ENCODE data around the gene FCAMR.

FCAMR gene

GRCh38 chr1:206955476-206956451 is 14.5 kb downstream of the FCAMR start:
- POLR2A ChIA-PET (ENCODE audit: low non-redundant PET) = no interaction called here
- no peak for DNase-seq (ENCODE audit: low spot score)
- no peak for TF ChIP-seq CTCF (conservative IDR thresholded peaks at IDR 0.05; ENCODE audit: low read depth)

GRCh38 chr1:206954459-206955342 is 15.6 kb downstream of the FCAMR start:
- DNase-seq (ENCODE audit: low spot score) = no peak
- no peak for TF ChIP-seq CTCF (conservative IDR thresholded peaks at IDR 0.05; ENCODE audit: low read depth)
- no peak overlapping the region for H3K27ac ChIP-seq
- ChIA-PET CTCF (interaction anchor here (0.6 kb wide), 1 partner anchor 51 kb away, joined by 3 read pairs; no protein-coding TSS in a partner anchor), POLR2A (ENCODE audit: low non-redundant PET) (no interaction called here)

More at GRCh38 chr1:206955476-206956451, 14.5 kb downstream of the FCAMR start:
- CTCF ChIA-PET = no interaction called here
- H3K27ac ChIP-seq = no peak overlapping the region

- ChIA-PET POLR2A (ENCODE audit: low non-redundant PET) (no interaction called here), CTCF (no interaction called here)
- no peak for TF ChIP-seq CTCF (conservative IDR thresholded peaks at IDR 0.05; ENCODE audit: low read depth)
- no peak overlapping the region for H3K27ac ChIP-seq
- no peak for DNase-seq (ENCODE audit: low spot score)
Measured at GRCh38 chr1:206953626-206954025, 16.6 kb downstream of the FCAMR start.

GRCh38 chr1:206953126-206953525 is 17.1 kb downstream of the FCAMR start:
- no peak for TF ChIP-seq CTCF (conservative IDR thresholded peaks at IDR 0.05; ENCODE audit: low read depth)
- CTCF ChIA-PET = no interaction called here
- no peak overlapping the region for H3K27ac ChIP-seq
- POLR2A ChIA-PET (ENCODE audit: low non-redundant PET) = no interaction called here
- no peak for DNase-seq (ENCODE audit: low spot score)

GRCh38 chr1:206952171-206952570 is 18.1 kb downstream of the FCAMR start:
- peak overlapping the region; percentile 20; the same call in 1 of the 2 replicates for H3K27ac ChIP-seq
- no peak for TF ChIP-seq CTCF (conservative IDR thresholded peaks at IDR 0.05; ENCODE audit: low read depth)
- peak; percentile 56 for DNase-seq (ENCODE audit: low spot score)
- CTCF ChIA-PET = interaction anchor here (1.2 kb wide), 1 partner anchor 10 kb away, joined by 3 read pairs; no protein-coding TSS in a partner anchor
- POLR2A ChIA-PET (ENCODE audit: low non-redundant PET) = no interaction called here

Data from RWPE1 (cell line).